Measurements from ENCODE around the gene HEPHL1.

The HEPHL1 gene

DNA sequence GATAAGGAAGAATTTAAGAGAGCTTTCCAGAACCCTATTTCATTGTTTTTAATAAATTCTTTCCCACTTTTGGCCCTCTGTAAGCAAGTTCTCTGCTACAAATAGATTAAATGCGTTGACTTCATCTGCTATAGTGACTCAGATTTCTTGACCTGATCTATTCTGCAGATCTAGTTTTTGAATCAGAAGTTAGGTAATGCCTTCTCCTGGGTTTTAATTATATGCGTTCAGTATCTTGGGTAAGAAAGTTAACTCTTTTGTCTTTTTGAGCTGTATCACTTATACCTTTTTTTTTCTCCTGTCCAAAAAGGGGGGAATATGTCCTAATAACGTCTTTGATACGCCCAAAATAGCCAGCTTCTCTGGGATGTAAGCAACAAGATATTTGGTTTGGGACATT lies 2.4 kb upstream of the HEPHL1 start:
- DNase-seq (ENCODE audit: low read depth), result no peak

- DNase-seq (ENCODE audit: low read depth), result no peak
Observed at GRCh38 chr11:94023856-94024255, 2.7 kb downstream of the HEPHL1 start.

GRCh38 chr11:94024547-94024946 lies 3.4 kb downstream of the HEPHL1 start:
- no peak for DNase-seq (ENCODE audit: low read depth)

GRCh38 chr11:94025690-94026394 lies 4.7 kb downstream of the HEPHL1 start:
- DNase-seq (ENCODE audit: low read depth), result no peak

DNA sequence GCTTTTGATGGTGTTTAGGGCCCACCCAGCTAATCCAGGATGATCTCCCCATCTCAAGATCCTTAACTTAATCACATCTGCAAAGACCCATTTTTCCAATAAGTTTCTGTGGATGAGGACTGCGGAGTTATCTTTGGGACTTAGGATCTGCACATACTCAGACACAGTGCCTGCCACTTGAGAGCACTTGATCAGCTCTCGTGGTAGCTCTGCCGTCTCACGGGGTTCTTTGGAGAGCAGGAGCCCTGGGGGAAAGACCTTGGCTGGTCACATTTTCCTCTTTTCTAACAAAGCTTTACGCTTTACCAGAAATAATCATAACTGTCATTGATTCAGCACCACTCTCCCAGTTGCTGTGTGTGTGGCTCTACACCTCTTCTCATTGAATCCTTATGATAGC lies 6.1 kb downstream of the HEPHL1 start:
- DNase-seq (ENCODE audit: low read depth), result no peak

- DNase-seq (ENCODE audit: low read depth), result peak; percentile 5
Observed at GRCh38 chr11:94028436-94028835, 7.3 kb downstream of the HEPHL1 start.

GRCh38 chr11:94030059-94030458 lies 8.9 kb downstream of the HEPHL1 start:
- DNase-seq (ENCODE audit: low read depth), result no peak

DNA sequence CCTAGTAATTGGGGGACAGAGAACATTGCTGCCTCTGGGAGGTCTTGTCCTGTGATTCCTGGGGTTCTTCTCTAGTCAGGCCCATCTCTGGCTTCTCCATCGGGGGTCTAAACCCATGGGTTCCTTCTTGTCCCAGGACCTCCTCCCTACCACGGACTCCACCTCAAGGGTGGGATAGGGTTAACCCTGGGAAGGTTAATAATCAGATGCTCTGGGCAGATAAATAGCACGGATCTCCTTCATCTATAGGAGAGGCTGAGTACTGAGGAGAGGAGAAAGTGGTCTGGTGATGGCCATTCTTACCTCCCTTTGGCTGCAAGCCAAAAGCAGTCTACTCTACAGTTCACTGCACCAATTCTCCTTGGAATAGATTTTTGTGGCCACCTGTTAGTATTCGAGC lies 10.5 kb downstream of the HEPHL1 start:
- DNase-seq (ENCODE audit: low read depth), result no peak

DNA sequence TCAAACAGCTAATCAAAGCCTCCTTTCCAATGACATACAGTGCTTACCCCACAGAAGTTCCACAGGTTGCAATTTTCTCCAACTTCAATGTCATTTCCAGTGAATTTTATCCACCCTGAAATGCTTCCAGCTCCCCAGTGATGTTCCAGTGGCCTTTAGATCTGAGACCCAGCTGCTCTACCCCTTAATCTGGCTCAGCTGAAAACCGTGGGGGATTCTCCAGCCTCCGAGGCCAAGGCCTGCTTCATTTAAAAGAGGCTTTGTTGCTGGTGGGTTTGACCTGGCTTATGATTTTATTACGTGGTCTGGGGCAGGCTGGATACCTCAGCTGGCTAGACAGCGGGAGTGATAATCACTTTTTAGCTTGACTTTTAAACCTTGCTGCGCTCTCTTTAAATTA lies 10.9 kb downstream of the HEPHL1 start:
- no peak for DNase-seq (ENCODE audit: low read depth)

- DNase-seq (ENCODE audit: low read depth), result no peak
Observed at GRCh38 chr11:94032725-94033124, 11.6 kb downstream of the HEPHL1 start.

DNA sequence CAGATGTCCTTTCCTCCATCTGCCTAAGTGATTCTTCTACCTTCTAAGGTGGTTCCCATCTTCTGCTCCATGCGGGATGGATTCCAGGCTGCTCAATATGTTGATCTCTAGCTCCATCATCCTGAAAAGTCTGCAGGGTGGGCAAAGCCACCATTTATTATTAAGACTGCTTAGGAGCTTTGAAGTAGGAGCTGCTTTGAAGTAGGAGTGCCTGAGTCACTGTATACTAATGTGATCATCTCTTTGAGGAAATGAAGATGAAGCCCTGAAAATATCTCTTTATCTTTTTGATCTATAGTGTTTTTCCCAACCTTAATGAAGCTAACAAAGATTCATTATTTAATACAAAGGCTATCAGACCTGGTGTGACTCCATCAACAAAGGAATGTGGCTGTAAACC lies 13.1 kb downstream of the HEPHL1 start:
- DNase-seq (ENCODE audit: low read depth), result no peak

DNA sequence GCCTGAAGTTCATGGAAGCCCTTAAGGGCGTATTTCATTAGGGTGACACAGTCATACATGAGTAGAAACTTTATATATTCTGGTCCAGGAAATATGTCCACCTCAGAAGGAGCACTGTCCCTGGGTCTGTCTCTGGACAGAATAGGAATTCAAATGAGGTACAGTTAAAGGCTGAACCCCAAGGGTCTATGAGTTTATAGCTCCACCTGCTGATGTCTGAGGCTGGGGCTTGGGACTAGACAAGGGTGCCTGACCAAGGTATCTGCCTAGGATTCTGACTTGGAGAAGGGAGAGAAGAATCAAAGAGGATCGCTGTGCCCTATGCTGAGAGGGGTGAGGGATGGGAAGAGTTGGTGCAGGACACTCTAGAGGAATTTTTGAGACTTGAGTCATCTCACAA lies 14.9 kb downstream of the HEPHL1 start:
- DNase-seq (ENCODE audit: low read depth), result no peak

DNA sequence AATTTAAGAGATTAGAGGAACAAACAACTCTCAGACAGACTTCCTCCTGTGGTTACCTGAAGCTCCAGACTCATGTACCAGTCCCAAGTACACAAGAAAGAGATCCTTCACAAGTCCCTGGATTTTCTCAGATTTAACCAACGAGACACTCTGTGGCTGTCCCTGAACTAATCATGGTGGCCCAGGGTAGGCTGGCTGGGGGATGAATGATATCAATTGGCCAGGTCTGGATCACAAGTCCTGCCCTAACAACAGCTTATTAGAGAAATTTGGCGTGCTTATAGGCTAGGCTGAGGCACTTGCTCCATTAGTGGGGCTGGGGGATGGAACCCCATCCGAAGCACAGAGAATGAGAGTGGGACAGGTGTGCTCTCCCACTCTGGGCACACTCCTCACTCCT lies 22.1 kb downstream of the HEPHL1 start:
- DNase-seq (ENCODE audit: low read depth), result no peak

GRCh38 chr11:94046796-94047195 lies 25.6 kb downstream of the HEPHL1 start:
- DNase-seq (ENCODE audit: low read depth), result no peak

GRCh38 chr11:94048032-94048709 lies 27.0 kb downstream of the HEPHL1 start:
- DNase-seq (ENCODE audit: low read depth), result no peak

GRCh38 chr11:94049351-94049750 lies 28.2 kb downstream of the HEPHL1 start:
- no peak for DNase-seq (ENCODE audit: low read depth)

DNA sequence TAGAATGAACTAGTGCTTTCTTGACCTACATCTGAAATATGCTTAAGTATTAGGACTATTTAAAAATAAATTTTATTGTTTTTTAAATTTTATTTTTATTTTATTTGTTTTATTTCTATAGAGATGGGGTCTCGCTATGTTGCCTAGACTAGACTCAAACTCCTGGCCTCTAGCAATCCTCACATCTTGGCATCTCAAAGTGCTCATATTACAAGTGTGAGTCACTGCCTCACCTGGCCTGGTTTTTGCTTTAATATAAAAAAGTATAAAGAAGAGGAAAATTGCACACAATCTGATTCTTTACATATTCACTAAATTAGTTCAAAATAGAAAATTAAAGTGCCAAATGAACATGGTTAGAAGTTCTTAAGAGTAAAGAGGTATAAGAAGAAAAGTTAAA lies 37.5 kb downstream of the HEPHL1 start:
- no peak for DNase-seq (ENCODE audit: low read depth)

GRCh38 chr11:94059065-94059464 lies 37.9 kb downstream of the HEPHL1 start:
- DNase-seq (ENCODE audit: low read depth), result no peak

- DNase-seq (ENCODE audit: low read depth), result no peak
Observed at GRCh38 chr11:94060401-94060800, 39.2 kb downstream of the HEPHL1 start.

DNA sequence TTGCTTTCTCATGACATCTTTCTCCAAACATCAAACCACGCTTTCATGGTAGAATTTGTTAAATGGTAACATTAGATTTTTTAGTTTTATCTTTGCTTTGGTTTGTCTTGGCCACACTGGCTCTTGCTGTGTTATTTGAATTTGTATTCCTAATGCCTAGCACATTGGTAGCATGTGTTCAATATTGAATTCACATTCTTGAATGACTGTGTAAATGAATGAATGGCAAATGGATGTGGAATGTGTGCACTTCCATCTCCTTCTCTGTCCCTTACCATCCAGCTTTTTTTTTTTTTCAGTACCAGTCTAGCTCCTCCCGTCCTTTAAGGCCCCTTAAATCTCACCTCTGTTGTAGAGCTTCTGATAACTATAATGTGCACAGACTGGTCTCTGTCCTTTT lies 41.2 kb downstream of the HEPHL1 start:
- DNase-seq (ENCODE audit: low read depth), result no peak

GRCh38 chr11:94066901-94067429 lies 45.8 kb downstream of the HEPHL1 start:
- DNase-seq (ENCODE audit: low read depth), result no peak

DNA sequence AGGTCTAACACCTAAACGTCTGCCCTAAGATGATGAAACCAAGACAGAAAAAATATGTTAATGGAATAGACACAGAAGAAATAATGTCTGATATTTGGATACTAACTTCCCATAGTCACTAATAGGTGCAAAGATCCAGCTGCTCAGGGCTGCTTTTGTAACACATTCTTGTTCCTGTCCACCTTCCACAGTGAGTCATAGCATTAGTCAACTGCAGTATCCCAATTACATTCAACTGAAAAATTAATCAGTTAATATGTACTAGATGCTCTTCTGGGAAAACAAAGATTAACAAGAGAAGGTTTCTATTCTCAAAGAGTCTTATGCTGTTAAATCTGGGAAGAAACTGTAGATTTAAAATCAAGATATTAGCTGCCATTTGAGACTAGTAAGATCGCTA lies 47.6 kb downstream of the HEPHL1 start:
- no peak for DNase-seq (ENCODE audit: low read depth)

- DNase-seq (ENCODE audit: low read depth), result no peak
Observed at GRCh38 chr11:94077552-94078293, 56.6 kb downstream of the HEPHL1 start.

All from fibroblast of the conjunctiva (primary cell).